ENCODE results near the gene KRT2.

- TF ChIP-seq, protein P1, sequence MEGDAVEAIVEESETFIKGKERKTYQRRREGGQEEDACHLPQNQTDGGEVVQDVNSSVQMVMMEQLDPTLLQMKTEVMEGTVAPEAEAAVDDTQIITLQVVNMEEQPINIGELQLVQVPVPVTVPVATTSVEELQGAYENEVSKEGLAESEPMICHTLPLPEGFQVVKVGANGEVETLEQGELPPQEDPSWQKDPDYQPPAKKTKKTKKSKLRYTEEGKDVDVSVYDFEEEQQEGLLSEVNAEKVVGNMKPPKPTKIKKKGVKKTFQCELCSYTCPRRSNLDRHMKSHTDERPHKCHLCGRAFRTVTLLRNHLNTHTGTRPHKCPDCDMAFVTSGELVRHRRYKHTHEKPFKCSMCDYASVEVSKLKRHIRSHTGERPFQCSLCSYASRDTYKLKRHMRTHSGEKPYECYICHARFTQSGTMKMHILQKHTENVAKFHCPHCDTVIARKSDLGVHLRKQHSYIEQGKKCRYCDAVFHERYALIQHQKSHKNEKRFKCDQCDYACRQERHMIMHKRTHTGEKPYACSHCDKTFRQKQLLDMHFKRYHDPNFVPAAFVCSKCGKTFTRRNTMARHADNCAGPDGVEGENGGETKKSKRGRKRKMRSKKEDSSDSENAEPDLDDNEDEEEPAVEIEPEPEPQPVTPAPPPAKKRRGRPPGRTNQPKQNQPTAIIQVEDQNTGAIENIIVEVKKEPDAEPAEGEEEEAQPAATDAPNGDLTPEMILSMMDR (IDR thresholded peaks at IDR 0.05) = no peak
- no peak for TF ChIP-seq POLR2A (IDR thresholded peaks at IDR 0.05)
Observed at GRCh38 chr12:52685406-52685890, 33.4 kb upstream of the KRT2 start.

All from Peyer's patch (tissue), 4 donors.